ENCODE data around the gene TNS1.

DNA sequence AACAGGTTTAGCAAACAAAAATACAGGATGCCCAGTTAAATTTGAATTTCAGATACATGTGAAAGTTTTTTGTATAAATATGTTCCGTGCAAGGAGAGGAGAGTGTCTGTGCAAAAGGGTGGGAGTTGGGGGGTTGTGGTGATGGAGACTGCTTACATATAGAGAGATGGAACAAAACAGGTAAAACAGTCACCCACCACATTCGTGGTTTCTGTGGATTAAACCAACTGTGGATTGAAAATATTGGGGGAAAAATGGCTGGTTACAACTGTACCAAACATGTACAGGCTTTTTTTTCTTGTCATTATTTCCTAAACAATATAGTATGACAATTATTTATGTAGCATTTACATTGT lies 245.7 kb downstream of the TNS1 start:
- TF ChIP-seq EZH2 (IDR thresholded peaks at IDR 0.05) (no peak), EZH2phosphoT487 (IDR thresholded peaks at IDR 0.05) (no peak)
- TF ChIP-seq, protein P1, sequence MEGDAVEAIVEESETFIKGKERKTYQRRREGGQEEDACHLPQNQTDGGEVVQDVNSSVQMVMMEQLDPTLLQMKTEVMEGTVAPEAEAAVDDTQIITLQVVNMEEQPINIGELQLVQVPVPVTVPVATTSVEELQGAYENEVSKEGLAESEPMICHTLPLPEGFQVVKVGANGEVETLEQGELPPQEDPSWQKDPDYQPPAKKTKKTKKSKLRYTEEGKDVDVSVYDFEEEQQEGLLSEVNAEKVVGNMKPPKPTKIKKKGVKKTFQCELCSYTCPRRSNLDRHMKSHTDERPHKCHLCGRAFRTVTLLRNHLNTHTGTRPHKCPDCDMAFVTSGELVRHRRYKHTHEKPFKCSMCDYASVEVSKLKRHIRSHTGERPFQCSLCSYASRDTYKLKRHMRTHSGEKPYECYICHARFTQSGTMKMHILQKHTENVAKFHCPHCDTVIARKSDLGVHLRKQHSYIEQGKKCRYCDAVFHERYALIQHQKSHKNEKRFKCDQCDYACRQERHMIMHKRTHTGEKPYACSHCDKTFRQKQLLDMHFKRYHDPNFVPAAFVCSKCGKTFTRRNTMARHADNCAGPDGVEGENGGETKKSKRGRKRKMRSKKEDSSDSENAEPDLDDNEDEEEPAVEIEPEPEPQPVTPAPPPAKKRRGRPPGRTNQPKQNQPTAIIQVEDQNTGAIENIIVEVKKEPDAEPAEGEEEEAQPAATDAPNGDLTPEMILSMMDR (IDR thresholded peaks at IDR 0.05) = no peak
